Thyroid gland (tissue), 4 donors: ENCODE results near the gene MAP7.

ENCODE experiments used
- POLR2A ChIP-seq, 2 donors: fragments of 450-650 bp; IDR thresholded peaks; one replicate each; pipeline ENCODE4 v1.6.1; 2017; ENCODE audit warnings: antibody characterized with exemption in 2 of 2, mild to moderate bottlenecking in 2 of 2, moderate library complexity in 1 of 2
- TF ChIP-seq, protein P1 (sequence below), 6 experiments: fragments of 200-600 bp in 3 of 6; fragments of 450-650 bp in 3 of 6; sonication (generic) in 3 of 6; IDR thresholded peaks; one replicate each; pipeline ENCODE4 v1.5.1; 2016 to 2019; ENCODE audit warnings: antibody characterized with exemption in 6 of 6, mild to moderate bottlenecking in 2 of 6, inconsistent platforms in 1 of 6, moderate library complexity in 1 of 6

- TF ChIP-seq POLR2A (IDR thresholded peaks at IDR 0.05) = no peak
- TF ChIP-seq, protein P1, sequence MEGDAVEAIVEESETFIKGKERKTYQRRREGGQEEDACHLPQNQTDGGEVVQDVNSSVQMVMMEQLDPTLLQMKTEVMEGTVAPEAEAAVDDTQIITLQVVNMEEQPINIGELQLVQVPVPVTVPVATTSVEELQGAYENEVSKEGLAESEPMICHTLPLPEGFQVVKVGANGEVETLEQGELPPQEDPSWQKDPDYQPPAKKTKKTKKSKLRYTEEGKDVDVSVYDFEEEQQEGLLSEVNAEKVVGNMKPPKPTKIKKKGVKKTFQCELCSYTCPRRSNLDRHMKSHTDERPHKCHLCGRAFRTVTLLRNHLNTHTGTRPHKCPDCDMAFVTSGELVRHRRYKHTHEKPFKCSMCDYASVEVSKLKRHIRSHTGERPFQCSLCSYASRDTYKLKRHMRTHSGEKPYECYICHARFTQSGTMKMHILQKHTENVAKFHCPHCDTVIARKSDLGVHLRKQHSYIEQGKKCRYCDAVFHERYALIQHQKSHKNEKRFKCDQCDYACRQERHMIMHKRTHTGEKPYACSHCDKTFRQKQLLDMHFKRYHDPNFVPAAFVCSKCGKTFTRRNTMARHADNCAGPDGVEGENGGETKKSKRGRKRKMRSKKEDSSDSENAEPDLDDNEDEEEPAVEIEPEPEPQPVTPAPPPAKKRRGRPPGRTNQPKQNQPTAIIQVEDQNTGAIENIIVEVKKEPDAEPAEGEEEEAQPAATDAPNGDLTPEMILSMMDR (IDR thresholded peaks at IDR 0.05) = no peak
Observed at GRCh38 chr6:136323431-136324112, 226.7 kb downstream of the MAP7 start.
